ENCODE results near the gene PCBP3.

The PCBP3 gene

DNA sequence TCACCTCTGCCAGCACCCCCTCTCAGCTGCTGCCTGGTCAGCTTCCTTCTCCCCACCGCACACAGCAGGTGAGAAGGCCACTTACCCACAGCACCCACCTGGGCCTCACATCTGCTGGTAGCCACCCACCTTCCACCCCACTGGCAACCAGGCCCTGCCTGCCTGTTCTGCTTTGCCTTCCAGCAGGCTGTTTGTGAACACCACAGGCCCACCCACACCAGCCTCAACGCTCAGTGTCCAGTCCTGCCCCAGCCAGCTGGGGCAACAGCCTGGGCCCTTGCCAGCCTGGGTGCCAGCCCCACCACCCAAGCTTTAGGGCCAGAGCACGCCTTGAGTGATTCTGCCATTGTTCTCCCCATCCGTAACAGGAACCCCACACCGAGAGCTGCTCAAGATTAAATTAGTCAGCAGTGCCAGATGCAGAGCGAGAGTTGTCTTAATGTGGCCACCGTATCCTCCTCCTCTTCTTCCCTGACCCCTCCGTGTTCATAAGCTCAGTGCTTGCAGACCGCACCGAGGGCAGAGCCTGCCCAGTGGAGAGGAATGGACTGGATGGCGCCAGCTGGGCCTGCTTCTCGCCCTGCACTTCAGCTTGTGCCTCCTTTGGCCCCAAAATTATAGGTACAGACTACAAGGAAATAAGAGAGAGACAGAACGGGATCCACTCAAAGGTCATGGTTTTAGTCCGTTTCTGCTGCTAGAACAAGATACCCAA is 217.8 kb downstream of the PCBP3 start:
- no peak for DNase-seq (ENCODE audit: low read depth)

DNA sequence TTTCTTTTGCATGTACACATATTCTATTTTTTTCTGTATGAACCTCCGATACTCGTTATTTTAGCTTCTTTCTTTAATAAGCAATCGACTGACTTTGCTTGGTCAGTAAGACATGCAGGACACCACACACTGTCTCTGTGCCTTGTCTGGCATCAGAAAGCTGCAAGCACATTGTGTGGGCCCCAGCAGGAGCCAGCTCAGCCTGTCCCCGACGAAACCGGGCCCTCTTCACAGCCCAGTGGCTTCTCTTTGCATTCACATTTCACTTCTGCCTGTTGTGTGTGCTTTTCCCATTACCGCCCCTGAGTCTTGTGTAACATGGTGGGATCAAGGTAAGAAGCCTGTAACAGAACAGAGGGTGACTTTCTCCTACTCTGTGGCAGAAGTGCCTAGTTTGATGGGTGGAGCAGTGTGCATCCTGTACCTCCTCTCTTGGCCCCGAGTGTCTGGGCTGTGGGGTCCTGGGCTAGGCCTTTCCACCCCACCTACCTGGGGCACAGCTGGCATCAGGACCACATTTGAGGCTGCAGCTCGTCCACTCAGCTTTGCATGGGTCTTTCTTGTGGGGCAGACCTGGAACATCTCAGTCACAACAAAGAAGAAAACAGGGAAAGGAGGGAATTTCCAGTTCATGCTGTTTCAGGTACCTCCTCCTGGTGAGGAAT is 219.2 kb downstream of the PCBP3 start:
- DNase-seq (ENCODE audit: low read depth) = no peak

DNA sequence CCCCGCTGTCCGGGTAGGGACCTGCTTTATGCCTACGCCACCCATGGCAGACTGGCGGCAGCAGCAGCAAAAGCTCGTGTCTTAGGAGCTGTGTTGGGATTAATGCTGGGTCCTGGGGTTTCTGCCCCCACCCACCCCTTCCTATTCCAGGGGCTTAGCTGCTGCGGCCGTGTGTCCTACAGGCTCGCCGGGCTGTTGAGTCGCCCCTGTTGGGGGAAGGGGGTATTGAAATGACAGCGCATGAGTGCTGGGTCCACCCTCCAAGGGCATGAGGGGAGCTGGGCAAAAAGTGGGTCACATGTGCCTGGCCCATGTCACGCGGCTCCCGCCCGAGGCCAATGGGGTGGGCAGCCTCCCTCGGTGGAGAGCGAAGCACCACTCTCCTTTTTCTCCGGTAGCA is 219.7 kb downstream of the PCBP3 start:
- DNase-seq (ENCODE audit: low read depth) = no peak

DNA sequence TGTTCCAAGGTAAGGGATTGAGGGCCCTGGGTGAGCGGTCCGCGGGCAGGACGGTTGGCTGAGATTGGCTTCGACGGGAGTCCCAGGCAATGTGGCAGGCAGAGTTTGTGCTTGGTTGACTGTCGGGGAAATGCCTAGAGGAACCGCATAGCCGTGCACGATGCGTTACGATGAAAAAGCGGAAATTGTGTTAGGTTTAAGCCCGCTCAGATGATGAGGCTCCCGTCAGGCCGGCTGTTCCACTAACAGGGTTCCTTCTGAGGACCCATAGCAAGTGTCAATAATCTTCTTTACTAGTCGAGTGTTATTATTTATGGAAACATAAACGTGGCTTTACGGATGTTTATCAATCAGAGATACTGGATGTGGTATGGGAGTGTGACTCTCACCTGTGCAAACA is 220.2 kb downstream of the PCBP3 start:
- DNase-seq (ENCODE audit: low read depth) = no peak

DNA sequence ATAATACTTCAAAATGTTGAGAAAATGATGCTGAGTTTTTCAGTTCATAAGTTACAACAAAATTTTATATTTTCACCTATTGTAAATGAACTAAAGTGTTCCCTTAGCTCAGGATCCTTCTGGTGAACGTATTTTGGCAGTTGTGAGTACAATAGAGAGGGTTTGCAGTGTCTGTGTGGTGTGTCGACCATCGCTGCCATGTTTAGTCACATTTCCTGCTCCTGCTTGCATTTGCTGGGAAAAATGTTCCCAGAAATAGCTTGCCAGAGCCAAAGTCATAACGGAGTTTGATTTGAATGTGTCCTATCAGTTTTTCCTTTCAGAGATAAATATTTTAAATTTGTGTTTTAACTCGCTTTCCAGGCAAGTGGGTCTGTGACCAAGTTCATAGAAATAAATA is 220.9 kb downstream of the PCBP3 start:
- no peak for DNase-seq (ENCODE audit: low read depth)

DNA sequence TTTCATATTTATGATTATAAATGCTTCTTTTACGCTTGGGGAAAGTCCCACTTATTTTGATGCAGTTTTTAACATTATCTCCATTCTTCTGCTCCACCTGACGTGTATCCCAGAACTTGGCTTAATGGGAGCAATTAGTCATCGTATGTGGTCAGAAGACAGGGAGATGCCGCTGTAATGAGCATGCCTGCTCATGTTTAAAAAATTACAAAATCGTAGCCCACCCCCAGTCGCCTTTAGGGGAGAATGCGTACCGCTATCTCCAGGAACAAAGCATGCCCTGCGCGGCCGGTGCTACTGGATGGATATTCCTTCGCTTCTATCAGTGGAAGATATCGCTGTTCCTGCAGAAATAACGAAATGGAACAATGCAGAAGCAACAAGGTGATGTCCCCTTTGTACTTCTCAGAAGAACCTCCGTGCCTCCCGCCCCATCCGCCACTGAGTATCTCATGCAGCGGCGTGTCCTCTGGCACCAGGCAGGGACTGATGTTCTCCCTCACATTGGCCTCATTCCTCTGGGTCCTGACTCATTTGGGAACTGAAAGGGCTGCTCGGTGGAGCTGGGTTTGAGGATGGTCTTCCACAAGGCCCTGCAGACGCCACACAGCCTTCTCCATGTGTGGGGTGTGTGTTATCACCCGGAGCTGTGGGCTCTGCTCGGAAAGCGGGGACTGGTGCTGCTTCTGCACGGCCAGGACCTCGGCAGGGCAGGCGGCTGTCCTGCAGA is 221.7 kb downstream of the PCBP3 start:
- DNase-seq (ENCODE audit: low read depth) = peak; percentile 70

DNA sequence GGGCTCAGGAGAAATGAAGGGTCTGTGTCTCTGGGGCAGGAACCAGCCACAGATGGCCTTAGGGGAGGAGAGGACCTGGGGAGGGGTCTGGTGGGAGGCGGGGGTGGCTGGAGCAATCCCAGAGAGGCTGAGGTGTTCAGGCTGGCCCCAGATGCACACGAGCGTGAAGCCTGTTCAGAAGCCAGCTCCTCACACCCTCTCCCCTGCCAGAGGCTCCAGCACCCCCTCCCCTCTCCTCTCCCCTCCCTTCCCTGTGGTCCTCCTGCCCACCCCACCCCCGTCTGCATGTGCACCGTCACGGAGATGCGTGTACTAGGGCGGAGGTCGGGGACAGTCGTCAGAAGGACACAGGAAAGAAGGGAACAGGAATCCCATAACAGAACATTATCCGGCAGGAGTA is 223.0 kb downstream of the PCBP3 start:
- no peak for DNase-seq (ENCODE audit: low read depth)

DNA sequence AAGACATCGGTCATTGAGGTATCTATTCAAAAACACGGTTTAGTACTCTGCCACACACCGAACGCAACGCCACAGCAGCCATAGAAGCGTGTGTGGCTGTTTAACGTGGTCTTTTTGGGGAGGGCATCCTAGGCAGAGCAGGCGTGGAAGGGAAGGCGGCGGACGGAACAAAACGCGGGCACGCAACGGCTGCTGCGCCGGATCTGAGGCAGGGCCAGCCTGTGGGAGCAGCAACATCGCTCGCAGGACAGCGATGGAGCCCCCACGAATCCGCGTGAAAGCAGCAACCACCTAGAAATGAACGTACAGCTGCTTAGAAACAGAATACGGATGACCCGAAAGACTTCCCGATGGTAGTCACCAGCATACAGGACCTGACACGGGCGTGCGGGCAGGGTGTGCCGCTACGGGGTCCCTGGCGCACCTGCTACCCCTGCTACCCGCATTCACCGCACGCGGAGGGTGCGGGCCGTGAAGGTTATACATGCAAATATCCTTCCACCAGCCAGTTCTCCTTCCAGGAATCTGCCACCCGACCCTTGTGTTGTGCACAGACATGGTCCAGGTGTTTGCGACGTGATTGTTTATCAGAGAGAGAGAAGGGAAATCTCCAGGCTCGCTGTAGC is 223.6 kb downstream of the PCBP3 start:
- no peak for DNase-seq (ENCODE audit: low read depth)

DNA sequence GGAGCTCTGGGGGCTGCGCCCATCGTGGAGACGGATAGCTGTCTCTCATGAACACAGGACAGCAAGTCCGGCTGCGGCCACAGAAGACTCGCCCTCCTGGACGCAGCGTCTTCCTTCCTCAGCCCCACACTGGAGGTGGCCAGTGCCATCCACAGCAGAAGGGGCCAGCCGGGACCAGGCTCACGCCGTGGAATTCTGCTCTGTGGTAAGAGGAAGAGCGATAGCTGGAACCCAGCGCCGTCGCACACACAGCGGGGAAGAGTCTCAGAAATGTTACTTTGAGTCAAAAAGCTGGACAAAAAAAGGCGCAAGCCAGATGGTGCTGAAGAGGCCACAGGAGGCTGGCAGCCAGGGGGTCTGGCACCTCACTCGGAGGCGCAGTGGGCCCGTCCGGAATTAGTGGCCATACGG is 224.2 kb downstream of the PCBP3 start:
- no peak for DNase-seq (ENCODE audit: low read depth)

DNA sequence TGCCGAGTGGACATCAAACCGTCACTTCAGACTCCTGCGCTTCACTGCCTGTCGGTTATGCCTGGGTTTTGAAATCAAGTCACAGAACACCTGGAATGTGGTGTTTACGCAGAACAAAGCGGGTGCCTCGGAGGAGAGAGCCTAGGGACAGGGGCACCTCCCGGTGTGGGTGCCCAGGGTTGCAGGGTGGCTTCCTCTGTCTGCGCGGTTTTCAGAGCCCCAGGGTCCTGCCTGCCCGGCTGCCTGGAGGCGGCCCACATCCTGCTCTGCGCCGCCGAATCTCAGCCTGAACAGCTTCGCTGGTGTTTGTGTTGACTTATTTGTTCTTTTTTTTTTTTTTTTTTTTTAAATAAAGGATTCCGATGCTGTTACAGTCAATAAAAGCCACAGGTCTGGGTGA is 224.6 kb downstream of the PCBP3 start:
- no peak for DNase-seq (ENCODE audit: low read depth)

DNA sequence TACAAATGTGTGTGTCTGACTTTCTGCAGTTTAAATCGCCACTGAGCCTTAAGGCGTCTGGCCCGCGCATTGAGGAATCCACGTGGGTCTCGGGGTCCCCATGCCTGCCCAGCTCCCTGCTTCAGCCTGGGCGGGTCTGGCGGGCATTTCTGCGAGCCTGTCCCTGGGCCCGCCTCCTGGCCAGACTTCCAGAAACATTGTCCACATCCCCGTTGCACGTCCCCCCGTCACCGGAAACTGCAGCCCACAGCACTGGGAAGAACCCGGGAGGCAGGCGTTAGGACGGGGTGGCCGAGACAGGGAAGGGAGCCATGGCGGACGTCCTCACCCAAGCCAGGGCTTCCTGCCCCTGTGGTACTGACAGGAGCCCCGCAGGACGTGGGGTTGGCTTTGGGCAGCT is 225.0 kb downstream of the PCBP3 start:
- no peak for DNase-seq (ENCODE audit: low read depth)

DNA sequence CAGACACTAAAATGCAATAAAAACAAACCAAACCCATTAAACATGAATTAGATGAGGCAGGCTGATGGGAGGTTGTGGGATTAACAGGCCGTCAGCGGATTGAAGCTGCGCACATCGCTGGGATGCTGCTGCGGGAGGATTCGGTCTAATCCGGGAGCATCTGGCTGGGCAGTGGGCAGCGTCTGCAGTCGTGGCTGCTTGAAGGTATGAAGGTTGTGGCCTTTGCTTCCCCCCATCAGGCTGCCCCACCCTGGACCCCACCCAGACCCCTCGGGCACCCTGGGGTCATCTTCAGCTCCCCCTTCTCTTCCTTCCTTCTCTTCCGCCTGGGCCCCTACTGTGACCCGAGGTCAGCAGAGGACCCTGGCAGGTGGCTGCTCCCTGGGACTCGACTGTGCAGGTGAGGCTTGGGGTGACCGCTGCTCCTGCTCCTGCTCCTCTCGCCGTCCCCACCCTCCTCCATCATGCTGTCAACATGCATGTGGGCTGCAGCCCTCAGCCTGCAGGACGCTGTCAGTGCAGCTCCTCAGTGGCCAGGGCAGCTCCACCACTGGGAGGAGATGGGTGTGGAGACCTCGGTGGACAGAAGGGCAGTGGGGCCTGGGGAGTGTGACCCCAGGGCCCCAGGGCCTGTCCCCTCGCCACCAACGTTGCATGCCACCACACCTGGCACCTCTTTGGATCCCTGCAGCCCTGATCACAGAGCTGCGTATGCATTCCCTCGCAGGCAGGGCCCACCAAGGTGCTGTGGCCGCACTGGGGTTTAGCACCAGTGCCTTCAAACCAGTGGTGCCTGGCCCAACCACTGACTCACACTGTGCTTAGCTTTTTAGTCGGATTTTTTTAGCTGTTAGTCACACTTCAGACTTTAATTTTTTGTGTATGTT is 225.8 kb downstream of the PCBP3 start:
- peak; percentile 42 for DNase-seq (ENCODE audit: low read depth)

DNA sequence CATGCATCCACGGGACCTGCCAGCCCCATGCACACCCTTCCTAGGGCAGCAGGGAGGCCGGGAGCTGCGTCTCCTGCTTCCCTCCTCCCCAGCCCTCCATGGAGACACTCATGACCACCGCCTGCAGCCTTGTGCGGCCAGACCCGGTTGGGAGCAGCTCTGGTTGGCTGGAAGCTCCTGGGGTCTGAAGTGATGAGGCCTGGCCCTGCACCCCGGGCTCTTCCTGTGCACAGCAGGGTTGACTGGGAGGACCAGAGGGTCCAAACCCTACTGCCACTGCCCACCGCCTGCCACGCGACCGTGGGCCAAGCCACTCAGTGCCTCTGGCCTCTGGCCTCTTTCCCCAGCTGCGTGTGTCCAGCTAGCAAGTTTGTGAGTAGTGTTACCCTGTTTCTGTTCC is 226.9 kb downstream of the PCBP3 start:
- DNase-seq (ENCODE audit: low read depth) = no peak

DNA sequence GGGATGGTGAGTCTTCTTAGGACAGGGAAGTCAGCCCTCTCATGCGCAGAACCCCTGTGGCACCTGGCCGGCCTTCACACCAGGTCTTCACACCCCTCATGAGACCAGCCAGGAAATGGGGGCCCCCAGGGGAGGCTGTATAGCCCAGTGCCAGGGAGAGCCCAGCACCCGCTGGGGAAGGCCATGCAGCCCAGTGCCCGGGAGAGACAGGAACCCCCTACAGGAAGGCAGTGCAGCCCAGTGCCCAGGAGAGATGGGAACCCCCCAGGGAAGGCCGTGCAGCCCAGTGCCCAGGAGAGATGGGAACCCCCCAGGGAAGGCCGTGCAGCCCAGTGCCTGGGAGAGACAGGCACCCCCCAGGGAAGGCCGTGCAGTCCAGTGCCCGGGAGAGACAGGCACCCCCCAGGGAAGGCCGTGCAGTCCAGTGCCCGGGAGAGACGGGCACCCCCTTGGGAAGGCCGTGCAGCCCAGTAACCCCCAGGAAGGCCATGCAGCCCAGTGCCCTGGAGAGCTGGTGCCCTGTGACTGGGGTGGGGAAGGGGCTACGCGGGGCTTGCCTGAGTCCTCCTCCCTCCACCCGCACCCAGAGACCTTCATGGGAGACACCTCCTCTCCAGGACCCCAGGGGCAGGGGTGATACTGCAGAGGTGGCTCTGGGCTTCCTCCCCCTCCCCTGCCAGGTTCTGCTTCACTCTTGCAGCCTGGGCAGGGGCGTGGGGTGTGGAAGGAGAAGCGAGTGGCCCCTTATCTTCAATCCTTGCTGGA is 227.5 kb downstream of the PCBP3 start:
- no peak for DNase-seq (ENCODE audit: low read depth)

DNA sequence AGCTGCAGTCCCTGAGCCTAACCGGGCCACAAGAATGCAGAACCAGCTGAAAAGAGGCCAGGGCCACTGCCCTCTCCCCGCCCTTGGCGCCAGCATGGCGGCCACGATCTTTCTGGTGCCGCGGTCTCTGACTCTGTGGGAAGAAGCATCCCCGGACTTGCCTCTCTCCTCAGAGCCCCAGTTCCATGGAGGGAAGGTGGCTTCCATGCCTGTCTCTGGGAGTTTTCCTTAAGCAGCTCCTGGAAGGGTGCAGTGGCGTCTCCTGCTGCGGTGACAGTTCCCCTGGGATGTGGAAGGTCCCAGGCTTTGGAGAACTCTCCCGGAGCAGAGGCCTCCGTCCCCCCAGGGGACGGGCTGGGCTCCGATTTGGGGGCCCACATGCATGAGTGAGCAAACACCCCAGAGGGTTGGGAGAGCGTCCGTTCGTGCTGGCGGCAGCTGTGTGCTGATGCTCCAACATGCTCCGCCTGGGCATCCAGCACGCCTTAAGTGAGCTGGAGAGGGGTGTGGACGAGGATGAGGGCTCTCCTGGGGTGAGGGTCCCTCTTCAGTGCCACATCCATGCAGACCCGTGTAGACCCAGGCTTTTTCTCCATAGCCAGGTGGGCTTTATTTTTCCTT is 228.2 kb downstream of the PCBP3 start:
- no peak for DNase-seq (ENCODE audit: low read depth)

DNA sequence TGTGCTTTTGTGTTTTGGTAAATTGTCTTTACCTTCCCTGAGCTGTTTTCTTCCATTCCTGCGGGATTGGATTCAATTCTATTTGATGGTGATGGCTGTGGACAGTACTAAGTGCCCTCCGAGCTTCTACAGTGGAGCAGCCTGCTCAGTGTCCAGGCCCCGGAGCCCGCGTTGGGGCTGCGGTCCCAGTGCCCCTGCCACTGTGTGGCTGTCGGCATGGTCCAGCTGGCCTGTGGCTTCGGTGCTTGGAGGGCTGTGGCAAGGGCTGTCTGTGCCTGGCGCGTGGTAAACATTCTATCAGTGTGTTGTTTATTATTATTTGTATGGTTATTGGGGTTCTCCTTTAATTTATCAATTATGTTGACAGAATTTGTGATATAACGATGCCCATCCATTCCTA is 228.9 kb downstream of the PCBP3 start:
- DNase-seq (ENCODE audit: low read depth) = no peak

DNA sequence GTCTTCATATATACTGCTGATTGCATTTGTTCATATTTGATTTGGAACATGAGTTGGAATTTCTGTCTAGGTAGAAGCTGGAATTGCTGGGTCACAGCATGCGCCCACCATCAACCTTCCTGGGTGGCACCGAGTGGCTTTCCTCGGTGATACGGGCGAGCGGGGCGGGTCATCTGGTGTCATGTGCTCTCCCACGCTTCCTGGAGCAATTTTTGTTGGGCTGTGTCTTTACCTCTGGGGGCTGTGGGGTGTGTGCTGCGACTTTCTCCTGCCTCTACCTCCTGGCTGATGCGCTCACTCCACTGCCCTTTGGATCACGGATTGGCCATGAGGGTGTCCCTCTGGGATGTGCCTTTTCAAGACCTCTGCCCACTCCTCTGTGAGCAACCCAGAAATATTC is 229.4 kb downstream of the PCBP3 start:
- no peak for DNase-seq (ENCODE audit: low read depth)

DNA sequence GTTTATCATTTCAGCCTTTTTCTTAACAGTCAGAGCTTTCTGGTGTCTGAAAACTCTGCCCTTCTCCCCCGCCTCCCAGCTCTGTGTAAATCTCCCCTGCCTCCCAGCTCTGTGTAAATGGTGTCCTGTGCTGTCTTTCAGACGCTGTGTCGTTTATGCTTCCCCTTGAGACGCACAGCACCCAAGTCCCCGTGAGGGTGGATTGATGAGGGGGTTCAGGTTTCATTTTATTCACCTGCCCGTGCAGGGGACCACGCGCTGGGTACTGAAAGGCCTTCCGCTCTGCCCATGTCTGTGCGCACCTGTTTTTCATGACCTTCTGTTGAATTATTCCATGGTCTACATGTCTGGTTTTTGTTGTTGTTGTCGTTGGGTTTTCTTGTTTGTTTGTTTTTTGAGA is 229.9 kb downstream of the PCBP3 start:
- no peak for DNase-seq (ENCODE audit: low read depth)

DNA sequence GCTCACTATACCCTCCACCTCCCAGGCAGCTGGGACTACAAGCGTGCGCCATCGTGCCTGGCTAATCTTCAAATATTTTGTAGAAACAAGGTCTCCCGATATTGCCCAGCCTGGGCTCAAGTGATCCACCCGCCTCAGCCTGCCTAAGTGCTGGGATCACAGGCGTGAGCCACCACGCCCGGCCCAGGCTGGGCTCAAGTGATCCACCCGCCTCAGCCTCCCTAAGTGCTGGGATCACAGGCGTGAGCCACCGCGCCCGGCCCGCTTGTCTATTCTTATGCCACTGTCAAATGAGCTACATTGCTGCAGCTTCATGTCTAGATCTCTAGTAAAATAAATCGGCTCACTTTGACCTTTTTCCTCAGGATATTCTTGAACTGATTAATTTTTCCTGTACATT is 230.3 kb downstream of the PCBP3 start:
- no peak for DNase-seq (ENCODE audit: low read depth)

DNA sequence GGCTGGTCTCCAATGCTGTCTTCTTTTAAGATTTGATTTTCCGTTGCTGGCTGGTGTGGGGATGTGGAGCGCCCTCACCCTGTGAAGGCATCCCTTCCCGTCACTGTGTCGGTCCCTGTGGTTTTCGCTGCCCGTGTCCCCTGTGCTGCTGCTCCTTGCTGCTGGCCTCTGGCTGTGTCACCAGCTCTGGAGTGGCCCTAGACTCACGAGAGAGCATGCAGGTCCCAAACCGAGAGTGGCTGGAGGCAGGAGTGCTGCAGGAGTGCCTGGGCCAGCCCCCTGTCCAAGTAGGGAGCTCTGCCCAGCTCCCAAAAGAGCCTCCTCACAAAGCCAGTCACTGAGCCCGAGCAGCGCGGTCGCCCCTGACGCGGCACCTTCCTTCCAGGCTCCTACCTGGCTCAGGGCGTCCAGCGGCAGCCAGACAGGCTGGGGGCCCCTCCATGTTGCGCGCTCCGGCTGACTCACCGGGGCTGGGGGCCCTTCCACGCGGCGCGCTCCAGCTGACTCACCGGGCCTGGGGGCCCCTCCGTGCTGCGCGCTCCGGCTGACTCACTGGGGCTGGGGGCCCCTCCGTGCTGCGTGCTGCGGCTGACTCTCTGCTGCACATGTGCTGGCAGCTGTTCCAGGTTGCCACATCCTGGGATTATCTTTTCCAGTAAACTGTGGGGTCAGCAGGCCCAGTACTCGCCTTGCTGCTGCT is 231.3 kb downstream of the PCBP3 start:
- peak; percentile 75 for DNase-seq (ENCODE audit: low read depth)

Measured in HS-5 (cell line).